CD4-positive, alpha-beta T cell treated with Interleukin-2 at 100 ng/mL for 4 hours (primary cell): Measurements from ENCODE around the gene SLC2A3.
"Not testable (repeated sequence)": the region's sequence is repeated elsewhere in the genome, so short reads cannot be mapped to it uniquely, and the experiment has no call there.

Experiments used
- DNase-seq: peaks from one replicate; pipeline ENCODE4 v3.0.0-alpha.2; 2020; ENCODE audit warnings: low spot score

SLC2A3 gene

GRCh38 chr12:7950230-7950943 lies 14.4 kb upstream of the SLC2A3 start:
- DNase-seq = not testable (repeated sequence)

- DNase-seq = no peak
These were observed 12.7 kb upstream of the SLC2A3 start for GRCh38 chr12:7948589-7949260.

- DNase-seq = no peak
These were observed 11.0 kb upstream of the SLC2A3 start for GRCh38 chr12:7947011-7947410.

- DNase-seq = not testable (repeated sequence)
These were observed 8.8 kb upstream of the SLC2A3 start for GRCh38 chr12:7944760-7945159.

- DNase-seq = no peak
These were observed 4.9 kb upstream of the SLC2A3 start for GRCh38 chr12:7940906-7941305.

GRCh38 chr12:7937833-7938506 lies 2.0 kb upstream of the SLC2A3 start:
- DNase-seq = no peak

GRCh38 chr12:7934889-7935492 lies 996 bp downstream of the SLC2A3 start:
- DNase-seq = no peak

- no peak for DNase-seq
These were observed 1.7 kb downstream of the SLC2A3 start for GRCh38 chr12:7934091-7934888.

- DNase-seq = peak; percentile 88
These were observed 2.7 kb downstream of the SLC2A3 start for GRCh38 chr12:7933255-7933726.

GRCh38 chr12:7932599-7933240 lies 3.3 kb downstream of the SLC2A3 start:
- not testable (repeated sequence) for DNase-seq

GRCh38 chr12:7929083-7929792 lies 6.7 kb downstream of the SLC2A3 start:
- DNase-seq = no peak

GRCh38 chr12:7927470-7927869 lies 8.5 kb downstream of the SLC2A3 start:
- no peak for DNase-seq

- DNase-seq = not testable (repeated sequence)
These were observed 9.8 kb downstream of the SLC2A3 start for GRCh38 chr12:7926068-7926666.

GRCh38 chr12:7923241-7924236 lies 12.4 kb downstream of the SLC2A3 start:
- DNase-seq = no peak

GRCh38 chr12:7921181-7921580 lies 14.8 kb downstream of the SLC2A3 start:
- not testable (repeated sequence) for DNase-seq

GRCh38 chr12:7918268-7918590 lies 17.8 kb downstream of the SLC2A3 start:
- not testable (repeated sequence) for DNase-seq

GRCh38 chr12:7917392-7918267 lies 18.4 kb downstream of the SLC2A3 start:
- DNase-seq = no peak

- DNase-seq = no peak
These were observed 19.1 kb downstream of the SLC2A3 start for GRCh38 chr12:7916936-7917335.
